Endometrial microvascular endothelial cells (primary cell): ENCODE data around the gene FAM156B. TPM values are rescaled to one million over a fixed set of nuclear protein-coding genes. Genes with fewer than 3 reads are reported as not detected.
"Not testable (repeated sequence)": the region's sequence is repeated elsewhere in the genome, so short reads cannot be mapped to it uniquely, and the experiment has no call there.

Source experiments
- in situ Hi-C: cut with HindIII; loops from 2 replicates; pipeline ENCODE4 v1.10.0; 2017; ENCODE audit warnings: low sequenced_read_pairs, low pct_unique_long_range_greater_than_20kb; ENCODE audit errors: inconsistent ontology term
- total RNA-seq: library from RNA; depleted of rRNA; stranded (reverse); fragments of >200 nt; gene quantifications from one replicate; pipeline ENCODE4 v1.2.3, GENCODE V29; 2015; ENCODE audit errors: inconsistent ontology term

Gene FAM156B
- total RNA-seq, 1 donor from 2014 or later: 16.4 TPM

DNA sequence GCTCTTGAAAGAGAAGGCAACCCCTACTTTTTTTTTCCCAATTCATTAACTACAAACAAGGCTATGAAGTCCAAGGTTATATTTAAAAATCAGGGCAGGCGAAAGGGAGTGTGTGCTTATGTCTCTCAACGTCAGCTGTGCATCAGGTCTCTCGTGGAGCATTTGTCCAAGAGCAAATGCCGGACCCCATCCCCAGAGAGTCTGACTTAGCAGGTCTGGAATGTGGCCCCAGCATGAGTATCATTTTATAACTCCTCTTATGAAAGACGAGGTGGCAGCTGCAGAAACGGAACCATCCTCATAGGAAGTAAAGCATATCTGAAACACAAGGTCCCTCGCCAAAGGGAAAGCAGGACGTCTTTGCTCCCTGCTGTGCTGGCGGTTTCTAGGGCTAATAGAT, 16.6 kb downstream of the FAM156B start:
- in situ Hi-C loops: not testable (repeated sequence)

DNA sequence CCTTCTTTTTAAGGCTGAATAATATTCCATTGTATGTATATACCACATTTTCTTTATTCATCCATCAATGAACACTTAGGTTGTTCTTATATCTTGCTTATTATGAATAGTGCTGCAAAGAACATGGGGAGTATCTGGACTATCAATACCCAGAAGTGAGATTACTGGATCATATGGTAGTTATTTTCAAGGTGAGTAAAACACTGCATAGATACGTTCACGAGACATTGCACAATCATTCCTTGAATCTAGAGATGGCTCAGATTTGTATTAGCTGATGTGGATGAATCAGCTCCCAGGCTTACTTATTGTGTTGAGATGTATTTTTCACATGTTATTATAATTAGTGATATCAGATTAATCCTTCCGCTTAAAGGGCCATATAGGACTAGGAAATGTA, 17.6 kb downstream of the FAM156B start:
- in situ Hi-C loops: not testable (repeated sequence)

DNA sequence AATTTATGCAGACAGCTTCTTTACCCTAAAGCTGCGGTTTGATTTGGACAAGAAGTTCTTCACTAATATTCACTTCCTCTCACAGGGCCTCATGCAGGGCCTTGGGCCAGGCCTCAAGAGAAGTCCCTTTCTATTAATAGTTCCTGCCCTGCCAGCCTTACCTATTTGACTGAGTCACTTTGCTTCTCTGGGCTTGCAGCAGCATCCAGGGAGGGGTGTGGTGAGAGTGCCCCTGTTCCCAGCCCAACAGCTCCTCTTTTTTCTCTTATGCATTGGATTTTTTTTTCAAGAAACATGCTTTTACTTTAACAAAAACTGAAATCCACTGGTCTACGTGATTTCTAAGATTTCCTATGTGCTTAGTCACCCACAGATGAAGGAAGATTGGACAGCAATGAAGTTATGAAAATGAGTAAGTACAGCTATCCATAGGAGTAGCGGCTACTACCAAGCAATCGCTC, 26.7 kb downstream of the FAM156B start:
- in situ Hi-C loops: no loop called here

DNA sequence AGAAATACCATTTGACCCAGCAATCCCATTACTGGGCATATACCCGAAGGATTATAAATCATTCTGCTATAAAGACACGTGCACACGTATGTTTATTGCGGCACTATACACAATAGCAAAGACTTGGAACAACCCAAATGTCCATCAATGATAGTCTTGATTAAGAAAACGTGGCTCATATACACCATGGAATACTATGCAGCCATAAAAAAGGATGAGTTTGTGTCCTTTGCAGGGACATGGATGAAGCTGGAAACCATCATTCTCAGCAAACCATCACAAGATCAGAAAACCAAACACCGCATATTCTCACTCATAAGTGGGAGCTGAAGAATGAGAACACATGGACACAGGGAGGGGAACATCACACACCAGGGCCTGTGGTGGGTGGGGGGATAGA, 33.1 kb downstream of the FAM156B start:
- in situ Hi-C loops: not testable (repeated sequence)

DNA sequence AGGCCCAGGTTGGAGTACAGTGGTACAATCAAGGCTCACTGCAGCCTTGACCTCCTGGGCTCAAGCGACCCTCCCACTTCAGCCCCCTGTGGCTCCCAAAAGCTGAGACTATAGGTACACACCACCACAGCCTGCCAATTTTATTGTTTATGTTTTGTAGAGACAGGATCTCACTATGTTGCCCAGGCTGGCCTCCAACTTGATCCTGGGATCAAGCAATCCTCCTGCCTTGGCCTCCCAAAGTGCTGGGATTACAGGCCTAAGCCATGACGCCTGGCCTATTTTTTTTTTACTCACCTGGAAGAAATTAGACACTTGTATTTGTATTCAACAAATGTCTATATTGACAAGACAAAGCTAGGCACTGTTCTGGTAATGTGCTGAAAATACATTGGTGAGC, 36.1 kb downstream of the FAM156B start:
- in situ Hi-C loops: no loop called here

DNA sequence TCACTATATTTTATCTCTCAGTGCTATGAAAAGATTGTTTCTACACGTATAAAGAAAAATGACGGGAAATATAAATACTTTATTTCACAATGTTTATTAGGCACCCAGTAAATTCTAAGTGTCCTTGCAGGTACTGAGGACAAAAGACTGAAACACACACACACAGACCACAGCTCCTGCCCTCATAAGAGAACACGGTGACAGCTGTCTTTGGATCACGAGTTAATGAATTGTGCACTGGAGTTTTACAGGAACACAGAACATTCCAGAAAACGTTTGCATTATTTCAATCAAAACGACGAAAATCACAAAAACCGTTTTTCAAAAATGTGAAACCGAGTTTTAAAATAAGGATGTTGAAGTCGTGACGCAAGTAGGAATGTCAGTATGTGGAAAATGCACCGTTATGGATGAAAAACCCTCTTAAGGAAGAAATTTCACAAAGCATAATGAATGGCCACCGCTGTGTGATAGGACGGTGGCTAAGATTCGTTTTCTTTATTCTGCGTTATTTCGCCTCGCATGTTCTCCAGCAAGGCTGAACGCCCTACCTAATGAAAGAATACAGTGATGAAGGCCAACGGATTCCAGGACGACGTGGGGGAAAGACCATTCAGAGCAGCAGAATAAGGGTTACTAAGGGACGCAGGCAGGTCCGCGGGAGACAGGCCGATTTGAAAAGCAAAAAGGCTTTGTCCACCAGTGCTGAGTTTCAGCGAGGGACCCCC, 37.0 kb downstream of the FAM156B start:
- in situ Hi-C loops: no loop called here

DNA sequence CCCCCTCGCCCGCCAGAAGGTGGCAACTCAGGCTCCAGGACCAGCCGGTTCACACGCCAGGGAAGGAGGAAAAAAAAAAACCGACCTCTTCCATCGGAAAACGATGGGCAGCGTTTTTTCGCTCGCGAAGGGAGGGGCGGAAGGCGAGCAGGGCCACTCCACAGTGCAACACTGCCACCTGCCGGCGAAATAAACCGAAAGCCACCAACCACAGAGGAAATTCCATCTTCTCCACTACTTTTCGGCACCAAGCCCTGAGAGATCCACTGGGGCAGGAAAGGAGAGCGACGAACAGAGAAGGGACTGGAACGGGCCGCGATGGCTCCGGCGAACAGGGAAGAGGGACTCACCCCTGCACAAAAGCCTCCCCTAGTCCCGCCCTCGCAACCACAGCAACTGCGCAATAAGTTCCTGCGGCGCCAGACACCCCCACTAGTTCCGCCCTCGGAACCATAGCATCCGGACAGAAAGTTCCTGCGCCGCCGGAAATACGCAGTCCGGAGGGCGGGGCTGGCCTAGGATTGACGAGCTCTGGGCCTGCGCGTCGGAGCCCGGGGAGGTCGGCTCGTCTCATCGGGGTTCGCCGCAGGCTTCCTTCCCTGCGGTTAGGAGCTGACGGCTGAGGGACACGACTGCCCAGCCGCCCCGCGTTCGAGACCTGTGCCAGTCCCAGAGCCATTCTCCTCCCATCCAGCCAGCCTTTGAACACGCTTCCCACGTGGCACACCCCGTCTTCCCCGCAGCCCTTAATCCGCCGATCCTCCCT, 37.8 kb downstream of the FAM156B start:
- in situ Hi-C loops: no loop called here

DNA sequence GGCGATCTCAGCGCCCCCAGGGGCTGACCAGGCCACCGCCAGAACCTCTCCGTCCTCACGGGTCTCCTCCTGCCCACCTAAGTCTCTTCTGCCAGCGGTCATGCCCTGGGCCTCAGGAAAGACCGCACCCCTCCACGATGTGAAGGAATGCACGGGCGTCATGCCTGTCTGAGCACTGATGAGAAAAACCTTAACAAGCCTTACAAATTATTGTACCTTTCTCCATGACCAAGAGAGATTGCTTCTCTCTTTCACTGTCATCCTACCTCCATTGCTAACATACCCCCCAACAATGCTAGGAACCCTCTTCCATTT, 38.3 kb downstream of the FAM156B start:
- in situ Hi-C loops: not testable (repeated sequence)

DNA sequence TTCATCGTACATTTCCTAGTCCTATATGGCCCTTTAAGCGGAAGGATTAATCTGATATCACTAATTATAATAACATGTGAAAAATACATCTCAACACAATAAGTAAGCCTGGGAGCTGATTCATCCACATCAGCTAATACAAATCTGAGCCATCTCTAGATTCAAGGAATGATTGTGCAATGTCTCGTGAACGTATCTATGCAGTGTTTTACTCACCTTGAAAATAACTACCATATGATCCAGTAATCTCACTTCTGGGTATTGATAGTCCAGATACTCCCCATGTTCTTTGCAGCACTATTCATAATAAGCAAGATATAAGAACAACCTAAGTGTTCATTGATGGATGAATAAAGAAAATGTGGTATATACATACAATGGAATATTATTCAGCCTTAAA, 43.6 kb downstream of the FAM156B start:
- in situ Hi-C loops: not testable (repeated sequence)

DNA sequence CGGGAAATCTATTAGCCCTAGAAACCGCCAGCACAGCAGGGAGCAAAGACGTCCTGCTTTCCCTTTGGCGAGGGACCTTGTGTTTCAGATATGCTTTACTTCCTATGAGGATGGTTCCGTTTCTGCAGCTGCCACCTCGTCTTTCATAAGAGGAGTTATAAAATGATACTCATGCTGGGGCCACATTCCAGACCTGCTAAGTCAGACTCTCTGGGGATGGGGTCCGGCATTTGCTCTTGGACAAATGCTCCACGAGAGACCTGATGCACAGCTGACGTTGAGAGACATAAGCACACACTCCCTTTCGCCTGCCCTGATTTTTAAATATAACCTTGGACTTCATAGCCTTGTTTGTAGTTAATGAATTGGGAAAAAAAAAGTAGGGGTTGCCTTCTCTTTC, 44.6 kb downstream of the FAM156B start:
- in situ Hi-C loops: not testable (repeated sequence)

DNA sequence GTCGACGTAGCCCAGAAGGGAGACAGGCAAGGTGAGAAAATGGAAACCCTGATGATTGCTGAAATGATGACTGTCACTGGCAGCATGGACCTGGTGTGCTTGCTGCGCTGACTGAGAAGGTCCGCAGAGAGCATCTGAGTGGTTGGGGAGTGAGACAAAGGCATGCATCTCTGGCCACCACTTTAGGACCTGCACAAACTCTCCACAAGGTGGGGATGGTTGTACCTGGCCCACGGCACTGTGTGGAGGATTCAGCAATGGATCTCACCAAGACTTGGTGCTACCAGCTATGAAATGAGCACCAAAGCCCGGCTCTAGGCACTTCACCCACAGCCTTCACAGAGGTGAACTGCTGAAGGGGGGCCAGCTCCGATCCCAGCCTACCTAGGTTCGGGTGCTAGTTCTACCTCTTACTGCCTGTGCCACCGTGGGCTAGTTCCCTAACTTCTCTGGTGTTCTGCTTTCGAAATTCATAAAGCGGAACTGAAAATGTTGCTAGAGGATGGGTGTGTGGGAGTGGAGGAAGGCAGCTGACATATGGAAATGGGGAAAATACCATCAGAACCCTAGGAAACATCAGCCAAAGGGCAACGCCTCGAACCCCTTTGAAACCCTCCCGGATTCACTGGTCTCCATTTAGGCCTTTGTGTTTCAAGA, 48.8 kb downstream of the FAM156B start:
- in situ Hi-C loops: not testable (repeated sequence)

DNA sequence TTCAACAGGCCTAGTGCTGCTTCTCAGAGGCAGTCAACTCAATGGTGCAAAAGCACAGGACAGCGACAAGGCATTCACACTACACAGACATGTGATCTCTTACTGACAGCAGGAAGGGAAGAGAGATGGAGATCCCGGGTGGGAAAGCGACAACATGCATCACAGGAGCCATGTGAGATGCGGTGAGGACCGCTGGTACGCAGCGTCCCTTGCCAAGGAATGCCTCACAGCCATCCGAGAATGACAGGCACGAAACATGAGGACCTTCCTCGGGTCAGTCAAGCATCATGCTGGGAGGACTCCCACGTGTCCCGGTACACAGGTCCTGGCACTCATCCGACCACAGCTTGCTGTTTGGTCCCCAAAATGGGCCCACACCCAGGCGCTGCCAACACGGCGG, 50.4 kb downstream of the FAM156B start:
- in situ Hi-C loops: not testable (repeated sequence)

DNA sequence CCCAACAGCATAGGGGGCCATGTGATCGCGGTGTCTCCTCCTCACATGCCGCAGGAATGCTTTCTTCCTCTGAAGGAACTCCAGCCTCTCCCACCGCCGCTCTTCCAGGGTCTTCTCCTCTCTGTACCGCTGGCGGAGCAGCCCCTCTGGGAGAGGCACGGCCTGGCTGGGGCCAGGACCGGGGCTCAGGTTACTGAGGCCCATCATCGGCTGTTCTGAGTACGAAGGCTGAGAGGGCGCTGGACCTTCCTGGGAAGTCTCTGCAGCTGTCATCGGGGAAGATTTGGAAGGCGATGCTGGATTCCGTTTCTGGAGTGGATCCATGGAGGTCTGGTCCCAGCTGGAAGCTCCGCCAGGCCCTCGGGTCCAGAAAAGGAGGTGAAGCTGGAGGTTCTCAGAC, 51.1 kb downstream of the FAM156B start:
- in situ Hi-C loops: not testable (repeated sequence)

DNA sequence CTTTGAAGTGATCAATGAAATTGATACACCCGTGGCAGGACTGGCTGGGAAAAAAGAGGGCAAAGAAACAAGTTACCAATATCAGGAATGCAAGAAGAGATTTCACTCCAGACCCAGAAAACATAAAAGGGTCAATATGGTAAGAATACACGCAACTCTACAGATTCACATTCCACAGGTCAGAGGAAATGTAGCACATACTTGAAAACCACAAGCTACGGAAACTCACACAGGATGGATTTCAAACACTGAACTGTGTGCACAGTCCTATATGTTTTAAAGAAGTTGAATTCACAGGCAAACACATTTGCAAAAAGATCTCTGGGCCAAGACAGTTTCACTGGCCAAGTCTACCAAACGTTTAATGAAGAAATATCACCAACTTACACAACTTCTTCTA, 52.2 kb downstream of the FAM156B start:
- in situ Hi-C loops: not testable (repeated sequence)

DNA sequence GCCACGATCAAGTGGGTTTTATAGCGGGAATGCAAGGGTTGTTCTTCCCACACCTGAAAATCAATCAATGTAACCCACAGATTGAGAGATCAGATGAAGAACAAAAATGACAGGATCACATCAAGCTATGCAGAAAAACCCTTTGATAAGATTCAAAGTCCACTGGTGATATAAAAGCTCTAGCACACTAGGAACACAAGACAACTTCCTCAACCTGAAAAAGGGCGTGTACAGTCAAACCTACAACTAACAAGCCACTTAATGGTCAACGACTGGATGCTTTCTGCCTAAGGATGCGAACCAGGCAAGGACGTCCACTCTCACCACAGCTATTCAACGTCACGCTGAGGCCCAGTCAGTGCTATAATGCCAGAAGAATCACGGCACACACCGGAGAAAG, 52.8 kb downstream of the FAM156B start:
- in situ Hi-C loops: not testable (repeated sequence)

Other genes starting within 250 kb of the FAM156B start
- gene SSX7, start 242.4 kb upstream of the FAM156B start, total RNA-seq: not detected
- gene SSX2, start 190.2 kb upstream of the FAM156B start, total RNA-seq: not detected
- gene SSX2B, start 146.1 kb upstream of the FAM156B start, total RNA-seq: not detected
- not detected for gene SPANXN5, start 99.9 kb upstream of the FAM156B start, total RNA-seq
- gene XAGE5, start 86.0 kb upstream of the FAM156B start, total RNA-seq: not detected
- gene XAGE3, start 29.2 kb upstream of the FAM156B start, total RNA-seq: not detected
- 6.1 TPM for gene FAM156A, start 61.2 kb downstream of the FAM156B start, total RNA-seq
- 0.74 TPM for gene GPR173, start 151.5 kb downstream of the FAM156B start, total RNA-seq
- 7.7 TPM for gene TSPYL2, start 185.0 kb downstream of the FAM156B start, total RNA-seq
- gene KANTR, start 196.8 kb downstream of the FAM156B start, total RNA-seq: 0.56 TPM